HG02852 (cell line): Measurements from ENCODE around the gene SYT5.
"Not testable (repeated sequence)": the region's sequence is repeated elsewhere in the genome, so short reads cannot be mapped to it uniquely, and the experiment has no call there.

ENCODE experiments used
- ATAC-seq: cut with Tn5 transposase; IDR thresholded peaks from one replicate; pipeline ENCODE4 v1.9.1; 2021; ENCODE audit warnings: mild to moderate bottlenecking, moderate library complexity; ENCODE audit not compliant: unreplicated experiment

Gene SYT5

GRCh38 chr19:55208880-55209692, 29.0 kb upstream of the SYT5 start, which contains the start of gene PTPRH:
TSS of gene PTPRH (minus strand) at chr19:55209501. CDS start at chr19:55209433, 68 bp downstream.
- ATAC-seq, result no peak

- ATAC-seq, result no peak
These were observed 26.8 kb upstream of the SYT5 start for GRCh38 chr19:55206664-55207500.

GRCh38 chr19:55202199-55202598, 22.1 kb upstream of the SYT5 start:
- not testable (repeated sequence) for ATAC-seq

- ATAC-seq, result no peak
These were observed 19.6 kb upstream of the SYT5 start for GRCh38 chr19:55199620-55200204.

- no peak for ATAC-seq
These were observed 18.6 kb upstream of the SYT5 start for GRCh38 chr19:55198651-55199050.

- no peak for ATAC-seq
These were observed 17.4 kb upstream of the SYT5 start for GRCh38 chr19:55197528-55197927.

- ATAC-seq, result no peak
These were observed 16.7 kb upstream of the SYT5 start for GRCh38 chr19:55196803-55197202.

- ATAC-seq, result no peak
These were observed 13.4 kb upstream of the SYT5 start for GRCh38 chr19:55193481-55193880.

GRCh38 chr19:55189403-55189835, 9.3 kb upstream of the SYT5 start:
- no peak for ATAC-seq

GRCh38 chr19:55188625-55189024, 8.5 kb upstream of the SYT5 start:
- no peak for ATAC-seq

- no peak for ATAC-seq
These were observed 6.0 kb upstream of the SYT5 start for GRCh38 chr19:55186080-55186479.

- ATAC-seq, result no peak
These were observed 1.7 kb upstream of the SYT5 start for GRCh38 chr19:55181740-55182139.

GRCh38 chr19:55178781-55179599, 1.1 kb downstream of the SYT5 start:
- no peak for ATAC-seq

GRCh38 chr19:55176076-55176475, 4.0 kb downstream of the SYT5 start:
- no peak for ATAC-seq

GRCh38 chr19:55175117-55175867, 4.8 kb downstream of the SYT5 start:
- ATAC-seq, result no peak

GRCh38 chr19:55174425-55175116, 5.5 kb downstream of the SYT5 start:
- no peak for ATAC-seq

GRCh38 chr19:55173714-55174409, 6.2 kb downstream of the SYT5 start:
- ATAC-seq, result no peak

- no peak for ATAC-seq
These were observed 6.8 kb downstream of the SYT5 start for GRCh38 chr19:55173186-55173713.
